SK-N-SH (cell line): ENCODE measurements around the gene TMEM245.

Experiments used
- JUND ChIP-seq: IDR thresholded peaks from 2 replicates; pipeline ENCODE4 v1.4.0; 2012
- REST ChIP-seq: IDR thresholded peaks from 2 replicates; pipeline ENCODE4 v1.6.1; 2012; ENCODE audit warnings: mild to moderate bottlenecking, low read depth, low read length, moderate library complexity
- SMC3 ChIP-seq: IDR thresholded peaks from 2 replicates; pipeline ENCODE4 v1.6.1; 2012; ENCODE audit warnings: low read depth, low read length, improper control_type of control experiment
- TCF12 ChIP-seq: IDR thresholded peaks from 2 replicates; pipeline ENCODE4 v1.4.0; 2012
- TF ChIP-seq, protein P1 (sequence below): fragments of 200-600 bp; sonication (generic); IDR thresholded peaks from 2 replicates; pipeline ENCODE4 v1.6.1; 2017; ENCODE audit warnings: antibody characterized with exemption, mild to moderate bottlenecking, moderate library complexity

DNA sequence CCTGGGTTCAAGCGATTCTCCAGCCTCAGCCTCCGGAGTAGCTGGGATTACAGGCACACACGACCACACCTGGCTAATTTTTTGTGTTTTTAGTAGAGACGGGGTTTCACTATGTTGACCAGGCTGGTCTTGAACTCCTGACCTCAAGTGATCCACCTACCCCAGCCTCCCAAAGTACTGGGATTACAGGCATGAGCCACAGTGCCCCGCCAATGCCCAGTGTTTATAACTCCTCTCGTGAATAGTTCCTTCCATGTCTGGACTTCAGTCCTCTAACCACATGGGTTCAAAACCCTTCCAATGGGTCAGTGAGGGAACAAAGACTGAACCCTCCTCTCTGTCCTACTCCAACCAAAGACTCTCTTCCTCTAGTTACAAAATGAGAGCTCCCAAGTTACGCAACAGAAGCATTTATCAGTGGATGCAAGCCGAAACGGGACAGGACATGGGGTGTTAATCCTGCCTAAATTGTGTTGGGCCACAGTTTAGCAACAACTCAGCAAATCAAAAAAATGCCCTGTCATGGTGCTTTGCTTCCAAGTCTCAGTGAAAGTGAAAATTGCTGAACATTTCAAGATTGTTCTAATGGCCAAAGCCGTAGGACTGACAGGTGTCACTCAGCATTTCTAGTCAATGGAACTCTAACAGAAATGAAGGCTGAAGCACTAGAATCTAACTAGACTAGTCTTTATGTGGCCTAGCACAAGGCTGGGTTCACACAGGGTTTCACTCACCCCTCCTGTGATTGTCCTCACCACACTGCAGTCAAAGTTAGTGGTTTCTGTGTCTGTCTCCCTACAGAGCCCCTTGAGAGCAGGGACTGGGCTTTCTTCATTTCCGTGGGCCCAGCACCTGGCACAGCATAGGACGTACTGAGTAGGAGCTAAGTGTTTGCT, 3.2 kb upstream of the TMEM245 start:
- TF ChIP-seq, protein P1, sequence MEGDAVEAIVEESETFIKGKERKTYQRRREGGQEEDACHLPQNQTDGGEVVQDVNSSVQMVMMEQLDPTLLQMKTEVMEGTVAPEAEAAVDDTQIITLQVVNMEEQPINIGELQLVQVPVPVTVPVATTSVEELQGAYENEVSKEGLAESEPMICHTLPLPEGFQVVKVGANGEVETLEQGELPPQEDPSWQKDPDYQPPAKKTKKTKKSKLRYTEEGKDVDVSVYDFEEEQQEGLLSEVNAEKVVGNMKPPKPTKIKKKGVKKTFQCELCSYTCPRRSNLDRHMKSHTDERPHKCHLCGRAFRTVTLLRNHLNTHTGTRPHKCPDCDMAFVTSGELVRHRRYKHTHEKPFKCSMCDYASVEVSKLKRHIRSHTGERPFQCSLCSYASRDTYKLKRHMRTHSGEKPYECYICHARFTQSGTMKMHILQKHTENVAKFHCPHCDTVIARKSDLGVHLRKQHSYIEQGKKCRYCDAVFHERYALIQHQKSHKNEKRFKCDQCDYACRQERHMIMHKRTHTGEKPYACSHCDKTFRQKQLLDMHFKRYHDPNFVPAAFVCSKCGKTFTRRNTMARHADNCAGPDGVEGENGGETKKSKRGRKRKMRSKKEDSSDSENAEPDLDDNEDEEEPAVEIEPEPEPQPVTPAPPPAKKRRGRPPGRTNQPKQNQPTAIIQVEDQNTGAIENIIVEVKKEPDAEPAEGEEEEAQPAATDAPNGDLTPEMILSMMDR: no peak
- no peak for TF ChIP-seq REST
- no peak for TF ChIP-seq JUND
- no peak for TF ChIP-seq SMC3
- no peak for TF ChIP-seq TCF12
